GM12872 (cell line): ENCODE data around the gene ZNF644.

Experiments
- CTCF ChIP-seq: IDR thresholded peaks from 3 replicates; pipeline ENCODE4 v1.5.1; 2011; ENCODE audit warnings: low read depth, mild to moderate bottlenecking, low read length, moderate library complexity; ENCODE audit not compliant: insufficient read depth

ZNF644 gene

DNA sequence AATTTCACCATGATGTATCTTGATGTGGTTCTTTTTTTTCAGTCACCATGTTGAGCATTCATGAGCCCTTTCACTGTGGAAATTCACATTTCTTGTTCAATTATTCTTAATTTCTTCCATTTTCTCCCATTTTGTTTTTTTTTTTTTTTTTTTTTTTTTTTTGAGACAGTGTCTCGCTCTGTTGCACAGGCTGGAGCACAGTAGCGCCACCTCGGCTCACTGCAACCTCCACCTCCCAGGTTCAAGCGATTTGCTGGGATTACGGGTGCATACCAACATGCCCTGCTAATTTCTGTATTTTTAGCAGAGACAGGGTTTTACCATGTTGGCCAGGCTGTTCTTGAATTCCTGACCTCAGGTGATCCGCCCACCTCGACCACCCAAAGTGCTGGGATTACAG lies 14.7 kb downstream of the ZNF644 start:
- TF ChIP-seq CTCF: no peak

- no peak for TF ChIP-seq CTCF
Measured at GRCh38 chr1:91006113-91006908, 15.5 kb downstream of the ZNF644 start.

- no peak for TF ChIP-seq CTCF
Measured at GRCh38 chr1:91005285-91005684, 16.6 kb downstream of the ZNF644 start.

DNA sequence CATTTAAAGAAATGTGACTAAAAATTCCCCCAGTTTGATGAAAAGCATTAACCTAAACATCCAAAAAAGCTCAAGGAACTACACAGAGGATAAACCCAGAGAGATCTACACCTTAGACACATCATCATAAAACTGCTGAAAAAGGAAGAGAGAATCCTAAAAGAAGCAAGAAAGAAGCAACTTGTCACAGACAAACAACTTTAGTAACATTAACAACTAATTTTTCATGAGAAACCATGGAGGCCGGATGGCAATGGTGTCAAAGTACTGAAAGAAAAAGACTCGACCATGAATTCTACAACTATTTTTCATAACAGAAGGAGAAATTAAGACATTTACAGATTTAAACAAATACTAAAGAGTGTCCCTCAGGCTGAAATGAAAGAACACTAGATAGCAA lies 17.7 kb downstream of the ZNF644 start:
- no peak for TF ChIP-seq CTCF

- TF ChIP-seq CTCF: no peak
Measured at GRCh38 chr1:90996742-90997413, 25.0 kb downstream of the ZNF644 start.

- no peak for TF ChIP-seq CTCF
Measured at GRCh38 chr1:90995311-90995894, 26.4 kb downstream of the ZNF644 start.

DNA sequence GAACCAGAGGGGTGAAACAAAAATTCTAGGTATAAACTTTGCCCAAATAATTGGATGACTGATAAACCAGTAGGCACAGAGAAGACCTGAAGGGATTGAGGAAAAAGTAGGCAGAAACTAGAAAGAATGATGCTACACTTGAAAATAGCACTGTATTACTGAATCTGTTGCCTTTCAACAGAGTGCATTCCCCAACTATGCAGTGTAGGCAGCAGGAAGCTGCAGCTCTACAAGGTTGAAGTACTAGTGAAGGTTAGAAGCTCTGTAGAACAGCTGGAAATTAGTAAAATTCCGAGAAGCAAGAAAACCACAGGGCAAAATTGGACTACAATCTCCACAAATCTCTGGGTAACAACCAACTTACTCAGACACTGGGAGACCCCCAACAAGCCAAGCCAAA lies 27.4 kb downstream of the ZNF644 start:
- TF ChIP-seq CTCF: no peak
